Liver (tissue), 3 donors: ENCODE results near the gene COL7A1.

Experiments
- FOXA2 ChIP-seq: IDR thresholded peaks from 2 replicates; pipeline ENCODE4 v1.6.1; 2016; ENCODE audit warnings: antibody characterized with exemption
- GABPA ChIP-seq, 2 donors: IDR thresholded peaks in 1 of 2; conservative IDR thresholded peaks in 1 of 2; 2 replicates each; pipeline ENCODE4 v1.6.1; 2016; ENCODE audit warnings: antibody characterized with exemption in 2 of 2, mild to moderate bottlenecking in 1 of 2, moderate library complexity in 1 of 2
- RAD21 ChIP-seq, 2 donors: IDR thresholded peaks; 2 replicates each; pipeline ENCODE4 v1.6.1; 2016; ENCODE audit warnings: antibody characterized with exemption in 2 of 2, mild to moderate bottlenecking in 2 of 2
- RXRA ChIP-seq, 2 donors: IDR thresholded peaks; 2 replicates each; pipeline ENCODE4 v1.6.1; 2017 to 2018; ENCODE audit warnings: antibody characterized with exemption in 2 of 2, mild to moderate bottlenecking in 1 of 2
- SP1 ChIP-seq: IDR thresholded peaks from 2 replicates; pipeline ENCODE4 v1.6.1; 2018; ENCODE audit warnings: antibody characterized with exemption, mild to moderate bottlenecking
- TAF1 ChIP-seq: conservative IDR thresholded peaks from 2 replicates; pipeline ENCODE4 v1.6.1; 2016; ENCODE audit warnings: antibody characterized with exemption, mild to moderate bottlenecking
- YY1 ChIP-seq: IDR thresholded peaks from 2 replicates; pipeline ENCODE4 v1.6.1; 2016; ENCODE audit warnings: antibody characterized with exemption, mild to moderate bottlenecking
- TF ChIP-seq, protein P1 (sequence below): fragments of 150-350 bp; IDR thresholded peaks from 2 replicates; pipeline ENCODE4 v1.5.1; 2017; ENCODE audit warnings: improper control_type of control experiment, low read depth, low read length; ENCODE audit not compliant: missing input control
- TF ChIP-seq, protein P2 (sequence below): IDR thresholded peaks from 2 replicates; pipeline ENCODE4 v1.6.1; 2016; ENCODE audit warnings: antibody characterized with exemption
- TF ChIP-seq, protein P3 (sequence below): IDR thresholded peaks from 2 replicates; pipeline ENCODE4 v1.6.1; 2016; ENCODE audit warnings: antibody characterized with exemption
- donor health status: healthy.
- donor health status: healthy.

DNA sequence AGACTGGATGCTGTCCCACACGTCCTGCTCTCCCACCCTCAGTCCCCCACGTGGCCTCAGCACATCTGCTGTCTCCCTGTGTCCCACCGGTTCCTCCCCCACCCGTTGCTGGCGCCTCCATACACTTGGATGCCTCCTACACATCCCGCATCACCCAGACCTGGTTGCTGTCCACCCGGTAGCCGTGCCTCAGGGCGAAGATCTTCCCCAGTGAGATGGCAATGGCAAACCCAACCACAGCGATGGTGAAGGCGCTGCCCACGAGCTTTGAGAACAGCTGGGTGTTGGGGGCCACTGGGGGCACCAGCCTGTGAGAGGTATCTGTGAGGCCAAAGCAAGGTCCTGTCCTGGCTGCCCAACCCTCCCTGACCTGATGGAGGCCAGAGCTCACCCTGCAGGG lies 35.7 kb upstream of the COL7A1 start:
- TF ChIP-seq, protein P1, sequence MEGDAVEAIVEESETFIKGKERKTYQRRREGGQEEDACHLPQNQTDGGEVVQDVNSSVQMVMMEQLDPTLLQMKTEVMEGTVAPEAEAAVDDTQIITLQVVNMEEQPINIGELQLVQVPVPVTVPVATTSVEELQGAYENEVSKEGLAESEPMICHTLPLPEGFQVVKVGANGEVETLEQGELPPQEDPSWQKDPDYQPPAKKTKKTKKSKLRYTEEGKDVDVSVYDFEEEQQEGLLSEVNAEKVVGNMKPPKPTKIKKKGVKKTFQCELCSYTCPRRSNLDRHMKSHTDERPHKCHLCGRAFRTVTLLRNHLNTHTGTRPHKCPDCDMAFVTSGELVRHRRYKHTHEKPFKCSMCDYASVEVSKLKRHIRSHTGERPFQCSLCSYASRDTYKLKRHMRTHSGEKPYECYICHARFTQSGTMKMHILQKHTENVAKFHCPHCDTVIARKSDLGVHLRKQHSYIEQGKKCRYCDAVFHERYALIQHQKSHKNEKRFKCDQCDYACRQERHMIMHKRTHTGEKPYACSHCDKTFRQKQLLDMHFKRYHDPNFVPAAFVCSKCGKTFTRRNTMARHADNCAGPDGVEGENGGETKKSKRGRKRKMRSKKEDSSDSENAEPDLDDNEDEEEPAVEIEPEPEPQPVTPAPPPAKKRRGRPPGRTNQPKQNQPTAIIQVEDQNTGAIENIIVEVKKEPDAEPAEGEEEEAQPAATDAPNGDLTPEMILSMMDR, result no peak
- TF ChIP-seq SP1, result no peak
- TF ChIP-seq, protein P2, sequence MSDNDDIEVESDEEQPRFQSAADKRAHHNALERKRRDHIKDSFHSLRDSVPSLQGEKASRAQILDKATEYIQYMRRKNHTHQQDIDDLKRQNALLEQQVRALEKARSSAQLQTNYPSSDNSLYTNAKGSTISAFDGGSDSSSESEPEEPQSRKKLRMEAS, result no peak
- no peak for TF ChIP-seq RXRA (IDR thresholded peaks at IDR 0.05)
- TF ChIP-seq, protein P3, sequence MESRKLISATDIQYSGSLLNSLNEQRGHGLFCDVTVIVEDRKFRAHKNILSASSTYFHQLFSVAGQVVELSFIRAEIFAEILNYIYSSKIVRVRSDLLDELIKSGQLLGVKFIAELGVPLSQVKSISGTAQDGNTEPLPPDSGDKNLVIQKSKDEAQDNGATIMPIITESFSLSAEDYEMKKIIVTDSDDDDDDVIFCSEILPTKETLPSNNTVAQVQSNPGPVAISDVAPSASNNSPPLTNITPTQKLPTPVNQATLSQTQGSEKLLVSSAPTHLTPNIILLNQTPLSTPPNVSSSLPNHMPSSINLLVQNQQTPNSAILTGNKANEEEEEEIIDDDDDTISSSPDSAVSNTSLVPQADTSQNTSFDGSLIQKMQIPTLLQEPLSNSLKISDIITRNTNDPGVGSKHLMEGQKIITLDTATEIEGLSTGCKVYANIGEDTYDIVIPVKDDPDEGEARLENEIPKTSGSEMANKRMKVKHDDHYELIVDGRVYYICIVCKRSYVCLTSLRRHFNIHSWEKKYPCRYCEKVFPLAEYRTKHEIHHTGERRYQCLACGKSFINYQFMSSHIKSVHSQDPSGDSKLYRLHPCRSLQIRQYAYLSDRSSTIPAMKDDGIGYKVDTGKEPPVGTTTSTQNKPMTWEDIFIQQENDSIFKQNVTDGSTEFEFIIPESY, result no peak
- TF ChIP-seq TAF1, result no peak
- no peak for TF ChIP-seq RAD21 (IDR thresholded peaks at IDR 0.05)
- TF ChIP-seq YY1, result no peak
- no peak for TF ChIP-seq GABPA (IDR thresholded peaks at IDR 0.05 in 1 of 2, conservative IDR thresholded peaks at IDR 0.05 in 1 of 2)
- TF ChIP-seq FOXA2, result no peak
